Bronchial epithelial cell (primary cell): ENCODE results near the gene AHCYL2. TPM values are rescaled to one million over a fixed set of nuclear protein-coding genes. Genes with fewer than 3 reads are reported as not detected.

ENCODE experiments used
- DNase-seq: peaks from one replicate; pipeline ENCODE4 v3.0.0-alpha.2; 2010; ENCODE audit warnings: low read depth
- FAIRE-seq: peaks from 2 replicates; lab custom pipeline; 2011; peaks lifted over from hg19 to GRCh38; lab: Jason Lieb, UNC
- H3K27me3 ChIP-seq: 2 replicates; pipeline ENCODE4 v1.5.1; 2011; ENCODE audit warnings: low read length; ENCODE audit not compliant: control insufficient read depth, insufficient read depth
- H3K36me3 ChIP-seq: 2 replicates; pipeline ENCODE4 v1.5.1; 2011; ENCODE audit warnings: low read length; ENCODE audit not compliant: control insufficient read depth, insufficient read depth
- H3K4me3 ChIP-seq: 2 replicates; pipeline ENCODE4 v1.5.1; 2011; ENCODE audit warnings: mild to moderate bottlenecking, low read depth, low read length, control low read depth
- CTCF ChIP-seq: IDR thresholded peaks from 2 replicates; pipeline ENCODE4 v1.5.1; 2011; ENCODE audit warnings: mild to moderate bottlenecking, moderate library complexity, low read length, control low read depth, inconsistent platforms; ENCODE audit not compliant: insufficient read depth, severe bottlenecking
- total RNA-seq: library from RNA; depleted of rRNA; stranded (reverse); fragments of >200 nt; gene quantifications from 2 replicates; pipeline ENCODE4 v1.2.1, GENCODE V29; 2014

AHCYL2 gene
- total RNA-seq, 1 donor from 2014 or later, result 5.0 TPM

GRCh38 chr7:129422727-129423126 is 197.9 kb downstream of the AHCYL2 start:
- no peaks in the 10 kb centered on the region for H3K27me3 ChIP-seq
- H3K36me3 ChIP-seq, result peaks cover 3% of the 10 kb centered on the region
- FAIRE-seq (no peak), DNase-seq (no peak)
- no peak overlapping the region for H3K4me3 ChIP-seq
- TF ChIP-seq CTCF, result no peak

- peaks cover 3% of the 10 kb centered on the region for H3K36me3 ChIP-seq
- FAIRE-seq, result no peak
These were observed 199.0 kb downstream of the AHCYL2 start for GRCh38 chr7:129423700-129424410.

GRCh38 chr7:129426482-129426881 is 201.7 kb downstream of the AHCYL2 start:
- no peaks in the 10 kb centered on the region for H3K27me3 ChIP-seq
- FAIRE-seq, result no peak
- peaks cover 3% of the 10 kb centered on the region for H3K36me3 ChIP-seq
- DNase-seq, result no peak
- no peak for TF ChIP-seq CTCF
- H3K4me3 ChIP-seq, result no peak overlapping the region

More at GRCh38 chr7:129423700-129424410, 199.0 kb downstream of the AHCYL2 start:
- no peaks in the 10 kb centered on the region for H3K27me3 ChIP-seq
- DNase-seq, result peak; percentile 65
- TF ChIP-seq CTCF, result no peak
- H3K4me3 ChIP-seq, result no peak overlapping the region

GRCh38 chr7:129427526-129428045 is 202.8 kb downstream of the AHCYL2 start:
- FAIRE-seq (no peak), DNase-seq (no peak)
- peaks cover 3% of the 10 kb centered on the region for H3K36me3 ChIP-seq
- H3K4me3 ChIP-seq, result no peak overlapping the region
- no peak for TF ChIP-seq CTCF
- H3K27me3 ChIP-seq, result no peaks in the 10 kb centered on the region

GRCh38 chr7:129431911-129432643 is 207.2 kb downstream of the AHCYL2 start:
- FAIRE-seq (no peak), DNase-seq (no peak)
- H3K36me3 ChIP-seq, result no peaks in the 10 kb centered on the region
- TF ChIP-seq CTCF, result no peak
- H3K27me3 ChIP-seq, result no peaks in the 10 kb centered on the region
- H3K4me3 ChIP-seq, result no peak overlapping the region
